Brain microvascular endothelial cell (primary cell): ENCODE data around the gene TIMM8B.

Experiments used
- DNase-seq: peaks from one replicate; pipeline ENCODE4 v3.0.0-alpha.2; 2020
- H3K27ac ChIP-seq: fragments of 250-450 bp; sonication (Bioruptor Pico); 2 replicates; pipeline ENCODE4 v1.5.1; 2020; ENCODE audit warnings: mild to moderate bottlenecking, moderate library complexity
- H3K27me3 ChIP-seq: fragments of 250-450 bp; sonication (Bioruptor Pico); replicated peaks from 2 replicates; pipeline ENCODE4 v1.5.1; 2020; ENCODE audit warnings: mild to moderate bottlenecking
- H3K36me3 ChIP-seq: fragments of 250-450 bp; sonication (Bioruptor Pico); replicated peaks from 2 replicates; pipeline ENCODE4 v1.5.1; 2020; ENCODE audit warnings: mild to moderate bottlenecking
- H3K4me3 ChIP-seq: 2 replicates; pipeline ENCODE4 v1.5.1; 2011; ENCODE audit warnings: low read depth, mild to moderate bottlenecking, control low read depth, low read length, moderate library complexity
- CTCF ChIP-seq: IDR thresholded peaks from 2 replicates; pipeline ENCODE4 v1.5.1; 2011; ENCODE audit warnings: low read depth, mild to moderate bottlenecking, moderate library complexity, low read length, control low read depth, inconsistent platforms; ENCODE audit errors: missing control alignments
- in situ Hi-C: cut with HindIII; loops from 2 replicates; pipeline ENCODE4 v1.10.0; 2017; ENCODE audit warnings: low sequenced_read_pairs, low pct_ligation_motif_present

Gene TIMM8B

DNA sequence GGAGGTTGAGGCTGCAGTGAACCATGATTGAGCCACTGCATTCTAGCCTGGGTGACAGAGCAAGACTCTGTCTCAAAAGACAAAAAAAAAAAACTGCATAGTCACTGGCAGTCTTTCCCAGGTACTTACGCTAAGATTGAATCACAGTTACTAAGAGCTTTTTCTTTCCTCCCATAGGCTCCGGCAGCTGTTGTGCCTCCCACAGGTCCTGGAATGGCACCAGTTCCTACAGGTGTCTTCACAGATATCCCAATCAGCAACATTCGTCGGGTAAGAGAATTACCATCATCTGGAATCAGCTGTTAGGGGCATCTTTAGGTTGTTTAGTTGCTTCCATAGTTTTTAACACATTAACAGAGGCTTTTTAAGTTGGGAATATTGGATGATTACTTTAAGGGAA, 41.6 kb downstream of the TIMM8B start:
- Histone ChIP-seq H3K27me3 (no peaks in the 10 kb centered on the region), H3K27ac (no peak overlapping the region), H3K4me3 (no peak overlapping the region), H3K36me3 (peaks cover 18% of the 10 kb centered on the region)
- TF ChIP-seq CTCF, result no peak
- no peak for DNase-seq
- in situ Hi-C loops, result no loop called here

- no peaks in the 10 kb centered on the region for H3K27me3 ChIP-seq
- H3K4me3 ChIP-seq, result no peak overlapping the region
- no peak overlapping the region for H3K27ac ChIP-seq
- in situ Hi-C loops, result no loop called here
- no peak for TF ChIP-seq CTCF
- H3K36me3 ChIP-seq, result peaks cover 18% of the 10 kb centered on the region
- DNase-seq, result no peak
These were observed 43.6 kb downstream of the TIMM8B start for GRCh38 chr11:112042961-112043304.

DNA sequence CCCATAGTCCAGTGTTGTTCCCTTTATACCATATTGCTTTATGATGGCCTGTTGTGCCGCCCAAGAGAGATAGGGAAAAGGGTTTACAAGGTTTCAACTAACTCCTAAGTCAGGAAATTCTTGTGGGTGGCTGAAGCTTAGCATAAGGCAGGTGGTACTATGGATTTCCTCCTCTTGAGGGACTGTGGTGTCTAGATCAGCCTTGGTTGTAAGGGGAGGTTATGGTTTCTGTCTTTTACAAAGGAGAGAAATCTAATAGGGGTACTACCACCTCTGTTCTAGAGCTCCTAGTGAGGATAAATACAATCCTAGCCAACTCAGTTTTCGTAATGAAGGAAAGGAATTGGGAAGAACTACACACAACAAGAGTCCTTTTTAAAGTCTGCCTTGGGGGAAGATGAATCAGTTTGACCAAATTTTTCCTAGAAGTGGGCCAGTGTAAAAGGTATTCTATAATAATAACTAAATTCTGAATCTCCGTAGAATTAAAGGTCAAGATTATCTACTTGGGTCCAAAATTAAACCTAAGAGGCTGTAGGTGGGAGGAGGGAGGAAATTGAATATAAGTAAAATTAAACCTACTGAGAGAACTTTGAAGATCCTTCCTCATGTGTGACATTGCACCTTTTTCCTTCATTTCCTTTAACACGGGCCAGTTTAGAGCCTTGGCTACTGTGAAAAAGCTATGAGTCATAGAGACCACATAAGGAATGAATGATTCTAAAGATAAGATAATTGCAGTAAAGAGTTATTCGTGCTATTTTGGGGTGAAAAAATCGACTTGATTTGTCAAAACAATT, 44.2 kb downstream of the TIMM8B start:
- peak; percentile 32 for DNase-seq
- in situ Hi-C loops, result no loop called here
- H3K4me3 ChIP-seq, result no peak overlapping the region
- H3K27ac ChIP-seq, result no peak overlapping the region
- no peaks in the 10 kb centered on the region for H3K27me3 ChIP-seq
- no peak for TF ChIP-seq CTCF
- peaks cover 20% of the 10 kb centered on the region for H3K36me3 ChIP-seq

DNA sequence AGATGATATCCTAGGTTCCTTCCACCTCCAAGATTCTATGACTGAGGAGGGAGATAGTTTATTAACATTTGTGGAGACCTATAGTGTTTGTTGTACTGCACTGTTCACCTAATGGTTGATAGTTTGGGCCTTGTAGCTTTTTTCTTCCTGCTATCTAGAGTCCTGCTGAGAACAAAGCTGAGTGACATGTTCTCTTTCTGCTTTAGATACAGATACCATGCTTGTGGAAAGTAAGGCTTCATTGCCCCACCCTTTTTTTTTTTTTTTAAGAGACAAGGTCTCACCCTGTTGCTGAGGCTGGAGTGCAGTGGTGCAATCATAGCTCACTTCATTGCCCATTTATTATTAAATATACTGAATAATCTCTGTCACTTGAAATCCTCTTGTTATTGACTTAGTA, 49.0 kb downstream of the TIMM8B start:
- no peak for TF ChIP-seq CTCF
- Histone ChIP-seq H3K27ac (no peak overlapping the region), H3K4me3 (no peak overlapping the region), H3K36me3 (peaks cover 17% of the 10 kb centered on the region), H3K27me3 (no peaks in the 10 kb centered on the region)
- in situ Hi-C loops, result no loop called here
- DNase-seq, result no peak
